Measurements from ENCODE around the gene TMEM175.

- TF ChIP-seq CTCF (IDR thresholded peaks at IDR 0.05) (no peak), POLR2A (IDR thresholded peaks at IDR 0.05) (no peak)
Measured at GRCh38 chr4:1001561-1002130, 69.4 kb downstream of the TMEM175 start.

Data from lower leg skin (tissue), 3 donors.